Liver (tissue), 9 donors: ENCODE measurements around the gene AMOTL1. TPM values are rescaled to one million over a fixed set of nuclear protein-coding genes. Genes with fewer than 3 reads are reported as not detected.

Experiments
- DNase-seq: peaks from one replicate; pipeline ENCODE4 v3.0.0-alpha.2; 2017; ENCODE audit warnings: low spot score
- H3K27ac ChIP-seq, 2 donors: one replicate each; pipeline ENCODE4 v1.7.0; 2013; ENCODE audit warnings: inconsistent platforms in 2 of 2, low read length in 2 of 2, control low read depth in 1 of 2, low read depth in 1 of 2, mild to moderate bottlenecking in 1 of 2
- H3K27me3 ChIP-seq, 4 donors: one replicate each; pipeline versions ENCODE4 v1.6.1 to v1.7.0; 2013; ENCODE audit warnings: low read length in 3 of 4, inconsistent platforms in 1 of 4, mild to moderate bottlenecking in 1 of 4, moderate library complexity in 1 of 4; ENCODE audit not compliant: control insufficient read depth in 4 of 4, insufficient read depth in 4 of 4
- H3K36me3 ChIP-seq, 4 donors: one replicate each; pipeline versions ENCODE4 v1.6.1 to v1.7.0; 2013; ENCODE audit warnings: low read length in 3 of 4, mild to moderate bottlenecking in 3 of 4, low read depth in 1 of 4, moderate library complexity in 1 of 4; ENCODE audit not compliant: control insufficient read depth in 4 of 4, insufficient read depth in 3 of 4
- H3K4me1 ChIP-seq, 4 donors: one replicate each; pipeline versions ENCODE4 v1.6.1 to v1.7.0; 2013; ENCODE audit warnings: low read length in 3 of 4, mild to moderate bottlenecking in 3 of 4, moderate library complexity in 1 of 4; ENCODE audit not compliant: control insufficient read depth in 4 of 4, insufficient read depth in 4 of 4
- H3K4me3 ChIP-seq, 3 donors: one replicate each; pipeline versions ENCODE4 v1.6.1 to v1.7.0; 2013; ENCODE audit warnings: low read length in 3 of 3, control low read depth in 1 of 3, low read depth in 1 of 3, mild to moderate bottlenecking in 1 of 3
- H3K9ac ChIP-seq, 2 donors: one replicate each; pipeline ENCODE4 v1.7.0; 2013; ENCODE audit warnings: low read length in 2 of 2, mild to moderate bottlenecking in 2 of 2, moderate library complexity in 2 of 2, control low read depth in 1 of 2, low read depth in 1 of 2
- H3K9me3 ChIP-seq, 4 donors: one replicate each; pipeline versions ENCODE4 v1.6.1 to v1.7.0; 2013; ENCODE audit warnings: low read length in 3 of 4; ENCODE audit not compliant: control insufficient read depth in 4 of 4
- EGR1 ChIP-seq, 2 donors: IDR thresholded peaks; 2 replicates each; pipeline ENCODE4 v1.6.1; 2016 to 2018; ENCODE audit warnings: antibody characterized with exemption in 2 of 2, low read depth in 2 of 2
- FOXA1 ChIP-seq: IDR thresholded peaks from 2 replicates; pipeline ENCODE4 v1.6.1; 2016; ENCODE audit warnings: antibody characterized with exemption
- FOXA2 ChIP-seq: IDR thresholded peaks from 2 replicates; pipeline ENCODE4 v1.6.1; 2016; ENCODE audit warnings: antibody characterized with exemption
- GABPA ChIP-seq, 2 donors: IDR thresholded peaks in 1 of 2; conservative IDR thresholded peaks in 1 of 2; 2 replicates each; pipeline ENCODE4 v1.6.1; 2016; ENCODE audit warnings: antibody characterized with exemption in 2 of 2, mild to moderate bottlenecking in 1 of 2, moderate library complexity in 1 of 2
- HNF4A ChIP-seq, 2 donors: conservative IDR thresholded peaks; 2 replicates each; pipeline ENCODE4 v1.6.1; 2016; ENCODE audit warnings: antibody characterized with exemption in 2 of 2, mild to moderate bottlenecking in 2 of 2
- HNF4G ChIP-seq: IDR thresholded peaks from 2 replicates; pipeline ENCODE4 v1.6.1; 2016; ENCODE audit warnings: antibody characterized with exemption
- JUND ChIP-seq, 2 donors: IDR thresholded peaks; 2 replicates each; pipeline ENCODE4 v1.6.1; 2016; ENCODE audit warnings: antibody characterized with exemption in 2 of 2
- MAX ChIP-seq: IDR thresholded peaks from 2 replicates; pipeline ENCODE4 v1.6.1; 2016; ENCODE audit warnings: antibody characterized with exemption
- NR2F2 ChIP-seq: IDR thresholded peaks from 2 replicates; pipeline ENCODE4 v1.6.1; 2016; ENCODE audit warnings: antibody characterized with exemption
- RAD21 ChIP-seq, 2 donors: IDR thresholded peaks; 2 replicates each; pipeline ENCODE4 v1.6.1; 2016; ENCODE audit warnings: antibody characterized with exemption in 2 of 2, mild to moderate bottlenecking in 2 of 2
- REST ChIP-seq: IDR thresholded peaks from 2 replicates; pipeline ENCODE4 v1.6.1; 2016; ENCODE audit warnings: antibody characterized with exemption, mild to moderate bottlenecking
- RXRA ChIP-seq, 2 donors: IDR thresholded peaks; 2 replicates each; pipeline ENCODE4 v1.6.1; 2017 to 2018; ENCODE audit warnings: antibody characterized with exemption in 2 of 2, mild to moderate bottlenecking in 1 of 2
- SP1 ChIP-seq: IDR thresholded peaks from 2 replicates; pipeline ENCODE4 v1.6.1; 2018; ENCODE audit warnings: antibody characterized with exemption, mild to moderate bottlenecking
- TAF1 ChIP-seq: conservative IDR thresholded peaks from 2 replicates; pipeline ENCODE4 v1.6.1; 2016; ENCODE audit warnings: antibody characterized with exemption, mild to moderate bottlenecking
- YY1 ChIP-seq: IDR thresholded peaks from 2 replicates; pipeline ENCODE4 v1.6.1; 2016; ENCODE audit warnings: antibody characterized with exemption, mild to moderate bottlenecking
- WGBS: extraction: QIAGEN DNeasy Blood & Tissue Kit; methylation state at CpG from one replicate; pipeline ENCODE4 v1.1.7; 2013; 5-methylcytosine and 5-hydroxymethylcytosine counted together
- polyA plus RNA-seq, 2 donors: library from polyadenylated mRNA; stranded (reverse) in 1 of 2; unstranded in 1 of 2; fragments of 200-250 nt in 1 of 2; fragments of >200 nt in 1 of 2; fragmentation: Nextera tagmentation in 1 of 2; extraction: Ambion mirVana in 1 of 2; gene quantifications; one replicate each; pipeline versions ENCODE4 v1.2.1 to v1.2.3, GENCODE V29; 2013 to 2015
- total RNA-seq, 2 donors: library from RNA; depleted of rRNA; stranded (reverse); fragments of >200 nt; gene quantifications; one replicate each; pipeline ENCODE4 v1.2.3, GENCODE V29; 2014
- TF ChIP-seq, protein P1 (sequence below): IDR thresholded peaks from 2 replicates; pipeline ENCODE4 v1.6.1; 2016; ENCODE audit warnings: antibody characterized with exemption
- TF ChIP-seq, protein P2 (sequence below): fragments of 150-350 bp; IDR thresholded peaks from 2 replicates; pipeline ENCODE4 v1.5.1; 2017; ENCODE audit warnings: improper control_type of control experiment, low read depth, low read length; ENCODE audit not compliant: missing input control
- TF ChIP-seq, protein P3 (sequence below): IDR thresholded peaks from 2 replicates; pipeline ENCODE4 v1.6.1; 2016; ENCODE audit warnings: antibody characterized with exemption
- donor health status: healthy.
- donor health status: healthy.
- donor health status: healthy.
- donor health status: healthy.
- donor health status: healthy.

The AMOTL1 gene
- total and polyA plus RNA-seq, 4 donors: 2.2 to 29.5 (median 7.2) TPM

DNA sequence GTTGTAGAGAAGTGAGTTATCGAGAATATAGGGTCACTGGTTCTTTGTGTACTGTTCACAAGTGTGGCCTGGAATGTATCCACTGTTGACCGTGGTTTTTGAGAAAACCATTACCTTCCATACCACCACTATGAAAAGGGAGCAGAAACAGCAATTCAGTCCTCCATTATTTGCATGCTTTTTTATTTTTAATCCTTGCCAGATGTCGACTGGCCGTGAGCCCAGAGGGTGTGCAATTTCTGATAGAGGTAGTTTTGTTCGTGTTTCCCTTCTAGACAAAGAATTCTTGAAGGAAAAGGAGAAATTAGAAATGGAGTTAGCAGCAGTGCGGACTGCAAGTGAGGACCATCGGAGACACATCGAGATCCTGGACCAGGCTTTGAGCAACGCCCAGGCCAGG, 81.7 kb downstream of the AMOTL1 start:
- TF ChIP-seq NR2F2 (no peak), GABPA (IDR thresholded peaks at IDR 0.05 in 1 of 2, conservative IDR thresholded peaks at IDR 0.05 in 1 of 2) (no peak), HNF4G (no peak), EGR1 (IDR thresholded peaks at IDR 0.05; ENCODE audit: low read depth in 2 of 2) (no peak), FOXA2 (no peak), TAF1 (no peak), RAD21 (IDR thresholded peaks at IDR 0.05) (no peak), RXRA (IDR thresholded peaks at IDR 0.05) (no peak), HNF4A (conservative IDR thresholded peaks at IDR 0.05) (no peak), FOXA1 (no peak), YY1 (no peak), JUND (IDR thresholded peaks at IDR 0.05) (no peak), REST (no peak), SP1 (no peak), MAX (no peak)
- TF ChIP-seq, protein P1, sequence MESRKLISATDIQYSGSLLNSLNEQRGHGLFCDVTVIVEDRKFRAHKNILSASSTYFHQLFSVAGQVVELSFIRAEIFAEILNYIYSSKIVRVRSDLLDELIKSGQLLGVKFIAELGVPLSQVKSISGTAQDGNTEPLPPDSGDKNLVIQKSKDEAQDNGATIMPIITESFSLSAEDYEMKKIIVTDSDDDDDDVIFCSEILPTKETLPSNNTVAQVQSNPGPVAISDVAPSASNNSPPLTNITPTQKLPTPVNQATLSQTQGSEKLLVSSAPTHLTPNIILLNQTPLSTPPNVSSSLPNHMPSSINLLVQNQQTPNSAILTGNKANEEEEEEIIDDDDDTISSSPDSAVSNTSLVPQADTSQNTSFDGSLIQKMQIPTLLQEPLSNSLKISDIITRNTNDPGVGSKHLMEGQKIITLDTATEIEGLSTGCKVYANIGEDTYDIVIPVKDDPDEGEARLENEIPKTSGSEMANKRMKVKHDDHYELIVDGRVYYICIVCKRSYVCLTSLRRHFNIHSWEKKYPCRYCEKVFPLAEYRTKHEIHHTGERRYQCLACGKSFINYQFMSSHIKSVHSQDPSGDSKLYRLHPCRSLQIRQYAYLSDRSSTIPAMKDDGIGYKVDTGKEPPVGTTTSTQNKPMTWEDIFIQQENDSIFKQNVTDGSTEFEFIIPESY: no peak
- TF ChIP-seq, protein P2, sequence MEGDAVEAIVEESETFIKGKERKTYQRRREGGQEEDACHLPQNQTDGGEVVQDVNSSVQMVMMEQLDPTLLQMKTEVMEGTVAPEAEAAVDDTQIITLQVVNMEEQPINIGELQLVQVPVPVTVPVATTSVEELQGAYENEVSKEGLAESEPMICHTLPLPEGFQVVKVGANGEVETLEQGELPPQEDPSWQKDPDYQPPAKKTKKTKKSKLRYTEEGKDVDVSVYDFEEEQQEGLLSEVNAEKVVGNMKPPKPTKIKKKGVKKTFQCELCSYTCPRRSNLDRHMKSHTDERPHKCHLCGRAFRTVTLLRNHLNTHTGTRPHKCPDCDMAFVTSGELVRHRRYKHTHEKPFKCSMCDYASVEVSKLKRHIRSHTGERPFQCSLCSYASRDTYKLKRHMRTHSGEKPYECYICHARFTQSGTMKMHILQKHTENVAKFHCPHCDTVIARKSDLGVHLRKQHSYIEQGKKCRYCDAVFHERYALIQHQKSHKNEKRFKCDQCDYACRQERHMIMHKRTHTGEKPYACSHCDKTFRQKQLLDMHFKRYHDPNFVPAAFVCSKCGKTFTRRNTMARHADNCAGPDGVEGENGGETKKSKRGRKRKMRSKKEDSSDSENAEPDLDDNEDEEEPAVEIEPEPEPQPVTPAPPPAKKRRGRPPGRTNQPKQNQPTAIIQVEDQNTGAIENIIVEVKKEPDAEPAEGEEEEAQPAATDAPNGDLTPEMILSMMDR: no peak
- TF ChIP-seq, protein P3, sequence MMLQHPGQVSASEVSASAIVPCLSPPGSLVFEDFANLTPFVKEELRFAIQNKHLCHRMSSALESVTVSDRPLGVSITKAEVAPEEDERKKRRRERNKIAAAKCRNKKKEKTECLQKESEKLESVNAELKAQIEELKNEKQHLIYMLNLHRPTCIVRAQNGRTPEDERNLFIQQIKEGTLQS: no peak
- Histone ChIP-seq H3K27ac (no peak overlapping the region), H3K27me3 (no peaks in the 10 kb centered on the region), H3K4me3 (no peak overlapping the region), H3K4me1 (peaks cover 9 to 37% (median 33%) of the 10 kb centered on the region in 4 donors), H3K9me3 (no peaks in the 10 kb centered on the region), H3K36me3 (peaks cover 0 to 36% (median 24%) of the 10 kb centered on the region in 4 donors), H3K9ac (no peak overlapping the region)
- 85% methylated on average over 9 of the region's 9 CpGs for WGBS
- no peak for DNase-seq
